ENCODE data around the gene PDZRN3.

- TF ChIP-seq POLR2A (IDR thresholded peaks at IDR 0.05) (no peak), EP300 (IDR thresholded peaks at IDR 0.05) (no peak), CTCF (IDR thresholded peaks at IDR 0.05) (no peak)
These were observed 153.9 kb downstream of the PDZRN3 start for GRCh38 chr3:73470860-73471259.
